Heart right ventricle (tissue), 16 donors: ENCODE results near the gene LUZP2. TPM values are rescaled to one million over a fixed set of nuclear protein-coding genes. Genes with fewer than 3 reads are reported as not detected.

Source experiments
- ATAC-seq, 8 donors: fragments of 200-7000 bp; cut with Tn5 transposase; one replicate each; pipeline ENCODE4 v1.9.1; 2020; ENCODE audit warnings: mild to moderate bottlenecking in 8 of 8, moderate library complexity in 8 of 8, moderate number of reproducible peaks in 1 of 8
- DNase-seq, 2 donors: peaks; one replicate each; pipeline ENCODE4 v3.0.0-alpha.2; 2020
- H3K27ac ChIP-seq, 10 donors: fragments of 200-600 bp; sonication (generic) in 2 of 10; one replicate each; pipeline versions ENCODE4 v1.5.0 to v1.8.0; 2020 to 2022; ENCODE audit warnings: mild to moderate bottlenecking in 3 of 10
- H3K27me3 ChIP-seq, 7 donors: fragments of 200-600 bp; one replicate each; pipeline ENCODE4 v1.8.0; 2021 to 2022; ENCODE audit warnings: mild to moderate bottlenecking in 2 of 7
- H3K36me3 ChIP-seq, 9 donors: fragments of 200-600 bp; sonication (generic) in 1 of 9; one replicate each; pipeline versions ENCODE4 v1.5.0 to v1.8.0; 2020 to 2022; ENCODE audit warnings: mild to moderate bottlenecking in 2 of 9
- H3K4me1 ChIP-seq, 9 donors: fragments of 200-600 bp; sonication (generic) in 1 of 9; one replicate each; pipeline versions ENCODE4 v1.5.0 to v1.8.0; 2020 to 2022; ENCODE audit warnings: mild to moderate bottlenecking in 4 of 9
- H3K4me3 ChIP-seq, 10 donors: fragments of 200-600 bp; sonication (generic) in 2 of 10; one replicate each; pipeline versions ENCODE4 v1.5.0 to v1.8.0; 2020 to 2022; ENCODE audit warnings: mild to moderate bottlenecking in 7 of 10, moderate library complexity in 2 of 10
- H3K9me3 ChIP-seq, 11 donors: fragments of 200-600 bp in 10 of 11; sonication (generic) in 2 of 11; one replicate each; pipeline versions ENCODE4 v1.5.0 to v1.8.0; 2013 to 2022; ENCODE audit warnings: mild to moderate bottlenecking in 2 of 11, control low read depth in 1 of 11, moderate library complexity in 1 of 11
- WGBS, 2 donors: extraction: QIAGEN DNeasy Blood & Tissue Kit; methylation state at CpG; one replicate each; pipeline ENCODE4 v1.1.7; 2013; ENCODE audit warnings: inconsistent platforms in 1 of 2; 5-methylcytosine and 5-hydroxymethylcytosine counted together
- intact Hi-C, 10 donors: fragments of 100-400 bp; cut with DNase I; formaldehyde crosslinking; loops; one replicate each; pipeline versions ENCODE4 v1.11.1 to v1.14.2; 2022
- polyA plus RNA-seq, 2 donors: library from polyadenylated mRNA; stranded (reverse); fragments of 200-250 nt; gene quantifications; one replicate each; pipeline ENCODE4 v1.2.3, GENCODE V29; 2013
- total RNA-seq, 10 donors: library from RNA; stranded (reverse); fragmentation: NEBNext Ultra II Directional in 3 of 10; extraction: Animal tissue kit (Norgen Biotek cat#: 25700) in 3 of 10; gene quantifications; one replicate each; pipeline versions ENCODE4 v1.2.1 to v1.2.4, GENCODE V29; 2021 to 2023
- TF ChIP-seq, protein P1 (sequence below), 9 donors: fragments of 200-600 bp; sonication (generic) in 2 of 9; IDR thresholded peaks; one replicate each; pipeline versions ENCODE4 v1.5.0 to v1.8.0; 2021 to 2022; ENCODE audit warnings: antibody characterized with exemption in 9 of 9, mild to moderate bottlenecking in 5 of 9, moderate library complexity in 1 of 9
- donor health status: Arrhythmogenic right ventricular cardiomyopathy.
- donor health status: ischemic (EF 13 %, LVEDD 7.1; RV severe dilation, severe dysfunction).
- donor health status: healthy with polysubstance abuse.
- donor health status: DM: no; HTN: yes; CAD: no.
- donor health status: DM: no; HTN: no; CAD: no.
- donor health status: ischemic (EF 25% LVEDD 6.9; RV normal size, moderate dysfunction).
- donor health status: ischemic (EF 25% LVEDD 5.7; RV mildly dilated, moderate dysfunction).
- donor health status: healthy.
- donor health status: DM: yes; HTN: yes; CAD: no.
- donor health status: Ischemic cardiomyopathy.
- donor health status: ischemic (EF 35%, LVEDD 5.7; RV mildly dilated, moderate dysfunction).
- donor health status: nonischemic (EF 11% LVEDD 7.7; RV severe dilation, severe dysfunction).
- donor health status: DM: yes; HTN: yes; CAD: no.
- donor health status: PGD.
- donor health status: ischemic (EF 29% LVEDD 5.4; RV normal size, mild dysfunction).
- donor health status: nonischemic (EF 23%, LVEDD 6.1; RV moderate dilation, normal function).

The LUZP2 gene
- total and polyA plus RNA-seq, 12 donors: 0.07 to 0.46 (median 0.18) TPM; not detected in 6

DNA sequence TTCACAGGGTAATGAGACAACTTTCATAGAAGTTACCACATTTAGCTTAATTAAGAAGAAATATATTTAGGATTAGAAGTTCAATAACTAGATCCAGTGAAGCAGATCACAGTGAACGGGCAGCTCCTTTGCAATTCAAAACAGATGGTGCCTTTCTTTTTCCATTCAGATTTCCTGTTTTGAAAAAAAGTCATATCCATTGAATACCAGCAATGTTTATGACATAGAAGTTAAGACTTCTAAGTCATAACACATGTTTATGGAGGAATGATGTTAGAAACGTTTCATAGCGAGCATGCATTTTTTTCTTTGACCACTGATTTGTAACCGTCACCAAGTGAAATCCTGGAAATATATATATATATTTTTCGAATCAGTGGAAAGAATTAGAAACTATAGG is 24.7 kb downstream of the LUZP2 start:
- Histone ChIP-seq H3K4me3 (no peak overlapping the region), H3K36me3 (no peaks in the 10 kb centered on the region), H3K27me3 (no peaks in the 10 kb centered on the region), H3K27ac (no peak overlapping the region), H3K4me1 (no peaks in the 10 kb centered on the region), H3K9me3 (no peaks in the 10 kb centered on the region)
- intact Hi-C loops: no loop called here
- DNase-seq (no peak), ATAC-seq (no peak)
- TF ChIP-seq, protein P1, sequence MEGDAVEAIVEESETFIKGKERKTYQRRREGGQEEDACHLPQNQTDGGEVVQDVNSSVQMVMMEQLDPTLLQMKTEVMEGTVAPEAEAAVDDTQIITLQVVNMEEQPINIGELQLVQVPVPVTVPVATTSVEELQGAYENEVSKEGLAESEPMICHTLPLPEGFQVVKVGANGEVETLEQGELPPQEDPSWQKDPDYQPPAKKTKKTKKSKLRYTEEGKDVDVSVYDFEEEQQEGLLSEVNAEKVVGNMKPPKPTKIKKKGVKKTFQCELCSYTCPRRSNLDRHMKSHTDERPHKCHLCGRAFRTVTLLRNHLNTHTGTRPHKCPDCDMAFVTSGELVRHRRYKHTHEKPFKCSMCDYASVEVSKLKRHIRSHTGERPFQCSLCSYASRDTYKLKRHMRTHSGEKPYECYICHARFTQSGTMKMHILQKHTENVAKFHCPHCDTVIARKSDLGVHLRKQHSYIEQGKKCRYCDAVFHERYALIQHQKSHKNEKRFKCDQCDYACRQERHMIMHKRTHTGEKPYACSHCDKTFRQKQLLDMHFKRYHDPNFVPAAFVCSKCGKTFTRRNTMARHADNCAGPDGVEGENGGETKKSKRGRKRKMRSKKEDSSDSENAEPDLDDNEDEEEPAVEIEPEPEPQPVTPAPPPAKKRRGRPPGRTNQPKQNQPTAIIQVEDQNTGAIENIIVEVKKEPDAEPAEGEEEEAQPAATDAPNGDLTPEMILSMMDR (IDR thresholded peaks at IDR 0.05): no peak
- whole genome bisulfite sequencing, 2 donors: 76 to 89% methylated on average over 5 of the region's 5 CpGs

DNA sequence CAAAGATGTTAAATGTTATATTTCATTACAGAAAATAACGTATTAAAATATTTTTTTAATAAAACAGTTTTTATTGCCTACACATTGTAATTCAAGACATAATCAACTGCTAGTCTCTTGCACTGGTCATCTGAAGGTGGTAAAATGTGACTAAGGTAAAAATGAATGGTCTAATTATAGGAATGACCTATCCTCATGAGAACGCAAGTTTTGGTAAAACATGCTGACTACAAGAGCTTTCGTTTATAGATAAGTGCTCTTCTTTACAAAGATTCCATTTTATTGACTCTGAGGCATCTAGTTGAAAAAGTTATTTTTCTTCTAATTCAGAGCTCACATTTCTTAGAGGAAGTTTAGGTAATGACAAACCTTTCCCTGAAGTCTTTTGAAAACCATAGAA is 27.3 kb downstream of the LUZP2 start:
- Histone ChIP-seq H3K27me3 (no peaks in the 10 kb centered on the region), H3K27ac (no peak overlapping the region), H3K4me1 (no peaks in the 10 kb centered on the region), H3K36me3 (no peaks in the 10 kb centered on the region), H3K9me3 (no peaks in the 10 kb centered on the region), H3K4me3 (no peak overlapping the region)
- DNase-seq (no peak), ATAC-seq (no peak)
- intact Hi-C loops: no loop called here
- TF ChIP-seq, protein P1 (IDR thresholded peaks at IDR 0.05): no peak
- WGBS, 2 donors: 46 to 49% methylated on average over 3 of the region's 3 CpGs

GRCh38 chr11:24531528-24531927 is 34.7 kb downstream of the LUZP2 start:
- no peaks in the 10 kb centered on the region for H3K27me3 ChIP-seq
- no peak overlapping the region for H3K4me3 ChIP-seq
- H3K27ac ChIP-seq: no peak overlapping the region
- H3K36me3 ChIP-seq: no peaks in the 10 kb centered on the region
- H3K9me3 ChIP-seq: peaks cover 0 to 3% (median 0%) of the 10 kb centered on the region in 11 donors
- TF ChIP-seq, protein P1 (IDR thresholded peaks at IDR 0.05): no peak
- DNase-seq (no peak), ATAC-seq (no peak)
- intact Hi-C loops: loop anchor here in 1 of 10 donors (10.0 kb wide), 1 partner anchor 63 kb away; no protein-coding TSS in a partner anchor
- WGBS, 2 donors: 33 to 52% methylated on average over 3 of the region's 3 CpGs
- no peaks in the 10 kb centered on the region for H3K4me1 ChIP-seq

DNA sequence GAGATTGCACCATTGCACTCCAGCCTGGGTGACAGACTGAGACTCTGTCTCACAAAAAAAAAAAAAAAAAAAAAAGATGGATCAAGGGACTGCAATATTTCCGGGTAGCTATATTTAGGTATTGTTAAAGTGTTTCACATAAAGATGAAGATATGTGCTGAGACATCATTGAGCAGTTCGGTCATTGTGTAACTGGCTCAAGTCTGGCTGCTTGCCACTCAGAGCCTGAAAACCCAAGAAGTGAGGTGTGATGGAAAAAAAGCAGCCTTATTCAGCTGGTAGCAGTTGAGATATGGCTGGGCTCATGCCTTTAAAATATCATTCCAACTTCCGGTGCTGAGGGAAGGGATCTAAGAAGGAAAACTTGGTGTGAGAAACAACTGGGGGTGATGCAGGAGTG is 46.9 kb downstream of the LUZP2 start:
- no peak overlapping the region for H3K4me3 ChIP-seq
- DNase-seq (no peak), ATAC-seq (no peak)
- H3K27me3 ChIP-seq: no peaks in the 10 kb centered on the region
- 33 to 56% methylated on average over 3 of the region's 3 CpGs for WGBS, 2 donors
- peaks cover 0 to 12% (median 0%) of the 10 kb centered on the region in 11 donors for H3K9me3 ChIP-seq
- intact Hi-C loops: no loop called here
- TF ChIP-seq, protein P1 (IDR thresholded peaks at IDR 0.05): no peak
- no peaks in the 10 kb centered on the region for H3K36me3 ChIP-seq
- no peak overlapping the region for H3K27ac ChIP-seq
- no peaks in the 10 kb centered on the region for H3K4me1 ChIP-seq
